Dedifferentiated amniotic fluid mesenchymal stem cell (primary cell): ENCODE results near the gene COL15A1.
A peak's percentile ranks its signal among the peaks of the same experiment; 100 is the strongest.
"Not testable (repeated sequence)": the region's sequence is repeated elsewhere in the genome, so short reads cannot be mapped to it uniquely, and the experiment has no call there.

Source experiments
- DNase-seq: peaks from one replicate; pipeline ENCODE4 v3.0.0-alpha.2; 2016; ENCODE audit errors: extremely low spot score

COL15A1 gene

GRCh38 chr9:98943682-98944056 lies at the start of gene COL15A1:
TSS of gene COL15A1 (plus strand) at chr9:98943907. CDS start at chr9:98944062, 155 bp downstream.
- DNase-seq = peak; percentile 31

- DNase-seq = no peak
Measured at GRCh38 chr9:98894171-98894570, 49.5 kb upstream of the COL15A1 start.

GRCh38 chr9:98894761-98895160 lies 48.9 kb upstream of the COL15A1 start:
- no peak for DNase-seq

- DNase-seq = no peak
Measured at GRCh38 chr9:98896632-98897031, 47.1 kb upstream of the COL15A1 start.

GRCh38 chr9:98897745-98898144 lies 46.0 kb upstream of the COL15A1 start:
- no peak for DNase-seq

GRCh38 chr9:98899408-98900056 lies 44.2 kb upstream of the COL15A1 start:
- DNase-seq = peak; percentile 82

GRCh38 chr9:98900244-98900643 lies 43.5 kb upstream of the COL15A1 start:
- DNase-seq = no peak

GRCh38 chr9:98900725-98901124 lies 43.0 kb upstream of the COL15A1 start:
- no peak for DNase-seq

- DNase-seq = not testable (repeated sequence)
Measured at GRCh38 chr9:98901843-98902242, 41.9 kb upstream of the COL15A1 start.

- DNase-seq = no peak
Measured at GRCh38 chr9:98902516-98902915, 41.2 kb upstream of the COL15A1 start.

GRCh38 chr9:98902925-98903324 lies 40.8 kb upstream of the COL15A1 start:
- no peak for DNase-seq

GRCh38 chr9:98903961-98904411 lies 39.7 kb upstream of the COL15A1 start:
- no peak for DNase-seq

- no peak for DNase-seq
Measured at GRCh38 chr9:98905015-98905414, 38.7 kb upstream of the COL15A1 start.

- no peak for DNase-seq
Measured at GRCh38 chr9:98906273-98907040, 37.2 kb upstream of the COL15A1 start.

- no peak for DNase-seq
Measured at GRCh38 chr9:98907055-98907454, 36.7 kb upstream of the COL15A1 start.

GRCh38 chr9:98908897-98909634 lies 34.6 kb upstream of the COL15A1 start:
- peak; percentile 98 for DNase-seq

- DNase-seq = no peak
Measured at GRCh38 chr9:98909935-98910334, 33.8 kb upstream of the COL15A1 start.

GRCh38 chr9:98911042-98911441 lies 32.7 kb upstream of the COL15A1 start:
- DNase-seq = no peak

- DNase-seq = not testable (repeated sequence)
Measured at GRCh38 chr9:98911738-98912137, 32.0 kb upstream of the COL15A1 start.

- no peak for DNase-seq
Measured at GRCh38 chr9:98912450-98912849, 31.3 kb upstream of the COL15A1 start.

GRCh38 chr9:98913044-98913443 lies 30.7 kb upstream of the COL15A1 start:
- no peak for DNase-seq

GRCh38 chr9:98913705-98914104 lies 30.0 kb upstream of the COL15A1 start:
- no peak for DNase-seq

- DNase-seq = no peak
Measured at GRCh38 chr9:98915599-98915998, 28.1 kb upstream of the COL15A1 start.
